SW 1271 (cell line): Measurements from ENCODE around the gene EAF1.
"Not testable (repeated sequence)": the region's sequence is repeated elsewhere in the genome, so short reads cannot be mapped to it uniquely, and the experiment has no call there.

Experiments
- DNase-seq, 2 experiments: peaks; one replicate each; lab custom pipeline; 2025; lab: John Stamatoyannopoulos, UW

EAF1 gene

DNA sequence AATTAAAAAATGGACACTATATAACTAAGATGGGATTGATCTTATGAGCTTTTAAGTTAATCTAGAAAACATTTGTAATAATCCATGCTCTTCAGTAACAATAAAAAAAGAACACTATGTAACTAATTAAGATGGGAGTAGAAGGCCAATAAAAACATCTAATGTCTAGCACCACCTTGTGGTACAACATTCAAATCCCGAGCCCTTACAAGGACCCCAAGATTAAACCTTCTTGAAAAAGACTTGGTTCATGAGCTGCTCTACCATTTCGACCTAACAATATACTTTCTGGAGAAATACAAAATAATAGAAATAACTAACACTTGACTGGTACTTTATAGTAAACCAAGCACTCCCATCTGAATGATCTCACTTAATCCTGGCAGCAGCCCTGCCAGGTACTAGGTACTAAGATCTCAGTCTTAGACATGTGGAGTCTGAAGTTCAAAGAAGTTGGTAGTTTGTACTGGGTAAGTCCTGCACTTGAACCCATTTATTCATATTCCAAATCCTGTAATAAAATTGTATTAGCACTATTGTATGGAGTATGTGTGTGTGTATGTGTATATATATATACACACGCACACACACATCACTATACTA lies 21.8 kb upstream of the EAF1 start:
- DNase-seq, result peak in 1 of 2 experiments; percentile 64

GRCh38 chr3:15409239-15409638 lies 18.2 kb upstream of the EAF1 start:
- no peak for DNase-seq

GRCh38 chr3:15409774-15410173 lies 17.6 kb upstream of the EAF1 start:
- DNase-seq, result no peak

- not testable (repeated sequence) for DNase-seq
Measured at GRCh38 chr3:15410966-15411365, 16.4 kb upstream of the EAF1 start.

DNA sequence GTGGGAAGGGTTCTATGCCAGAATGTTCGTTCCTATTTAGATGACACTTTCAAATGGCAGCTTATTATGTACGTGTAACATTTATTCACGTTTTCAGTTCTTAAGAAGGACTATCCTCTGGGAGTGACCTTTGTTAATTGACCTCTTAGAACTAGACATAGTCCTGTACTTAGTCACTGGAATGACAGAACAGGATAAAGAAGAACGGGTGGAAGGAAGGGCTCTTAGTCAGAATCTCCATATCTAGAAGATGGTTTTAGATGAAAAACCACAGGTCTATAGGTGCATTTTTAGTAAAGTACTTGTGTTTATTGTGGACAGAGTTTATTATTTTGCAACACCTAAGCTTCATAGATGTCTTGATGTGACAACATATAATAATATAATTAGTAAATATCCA lies 6.5 kb upstream of the EAF1 start:
- DNase-seq, result peak in 1 of 2 experiments; percentile 26

DNA sequence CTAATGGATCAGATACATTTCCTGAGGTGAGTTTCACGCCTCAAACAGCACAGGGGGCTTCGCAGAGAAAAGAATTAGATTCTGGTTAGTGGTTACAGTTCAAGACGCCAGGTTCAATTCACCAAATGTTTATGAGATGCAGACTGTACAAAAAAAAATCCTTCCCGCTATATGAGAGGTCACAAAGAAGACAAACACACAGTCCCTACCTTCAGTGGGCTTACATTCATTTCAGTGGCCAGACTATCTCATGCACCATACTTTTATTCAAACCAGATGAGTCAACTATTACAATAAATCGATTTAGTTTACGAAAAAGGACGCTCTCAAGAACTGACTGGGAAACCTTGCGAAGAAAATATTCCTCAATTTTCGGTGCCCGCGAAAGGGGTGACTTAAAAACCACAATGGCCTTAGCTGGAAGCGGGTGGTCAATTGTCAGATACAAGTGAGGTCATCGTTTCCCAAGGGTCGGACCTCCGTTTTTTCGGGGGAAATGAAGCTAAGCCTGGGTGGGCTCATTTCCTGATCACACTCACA lies 749 bp upstream of the EAF1 start:
- no peak for DNase-seq

GRCh38 chr3:15427981-15428380 lies 583 bp downstream of the EAF1 start:
- no peak for DNase-seq

GRCh38 chr3:15428539-15428938 lies 1.1 kb downstream of the EAF1 start:
- DNase-seq, result peak in 1 of 2 experiments; percentile 53

GRCh38 chr3:15429080-15429479 lies 1.7 kb downstream of the EAF1 start:
- no peak for DNase-seq

DNA sequence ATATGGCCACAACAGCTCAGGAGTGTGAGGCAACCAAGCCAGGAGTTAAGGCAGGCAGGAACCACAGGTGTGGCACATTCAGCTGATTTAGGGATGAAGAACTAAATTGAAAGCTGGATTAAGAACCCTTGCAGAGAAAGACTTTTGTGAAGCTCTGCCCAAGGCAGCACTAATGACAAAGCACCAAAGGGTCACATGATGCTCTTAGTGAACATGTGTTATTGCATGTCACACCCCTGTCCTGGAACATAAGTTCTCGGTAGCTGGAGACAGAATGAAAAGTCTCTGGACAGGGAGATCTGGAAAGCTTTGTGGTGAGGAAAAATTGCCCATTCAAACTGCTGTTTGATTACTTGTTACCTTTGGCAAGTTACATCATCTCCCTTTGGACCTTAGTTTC lies 3.2 kb downstream of the EAF1 start:
- DNase-seq, result no peak

DNA sequence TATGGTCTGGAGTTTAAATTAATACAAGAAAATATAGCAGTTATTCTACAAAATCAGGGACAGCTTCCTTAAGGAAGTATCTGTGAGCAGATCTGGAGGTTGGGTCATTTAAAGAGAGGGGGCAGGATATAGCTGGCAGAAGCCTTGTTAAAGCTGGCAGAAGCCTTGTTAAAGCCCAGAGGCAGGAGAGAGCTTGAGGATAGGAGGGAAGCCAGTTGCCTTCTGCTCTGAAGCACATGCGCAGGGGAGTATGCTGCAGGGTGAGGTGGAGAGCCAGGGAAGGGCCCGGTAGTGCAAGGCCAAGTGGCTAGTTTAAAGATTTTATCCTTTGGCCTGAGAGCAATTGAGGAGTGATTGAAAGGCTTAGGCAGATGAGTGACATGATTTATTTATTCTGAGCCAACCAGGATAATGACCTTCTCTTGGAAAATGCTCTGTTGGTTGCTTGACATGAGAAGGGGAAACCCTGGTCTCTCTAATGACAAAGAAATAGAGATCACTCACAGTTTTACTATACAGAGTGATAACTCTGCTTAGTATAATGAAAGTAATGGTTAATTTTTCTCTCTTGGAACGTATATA lies 3.9 kb downstream of the EAF1 start:
- DNase-seq, result no peak

DNA sequence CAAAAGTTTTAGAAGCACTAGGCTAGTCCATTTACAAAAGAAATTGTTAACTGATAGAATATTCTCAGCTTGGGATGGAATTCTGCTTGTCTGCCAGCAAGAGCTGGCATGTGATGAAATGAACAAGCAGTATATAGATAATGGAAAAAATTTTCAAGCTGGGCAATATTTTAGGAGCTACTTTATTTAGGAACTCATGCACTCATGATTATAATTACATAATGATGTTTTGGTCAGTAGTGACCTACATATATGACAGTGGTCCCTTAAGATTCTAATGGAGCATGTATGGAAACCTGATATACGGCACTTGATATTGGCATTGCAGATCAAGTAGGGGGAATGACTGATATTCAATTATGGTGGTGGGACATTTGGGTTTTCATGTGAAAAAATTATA lies 6.1 kb downstream of the EAF1 start:
- no peak for DNase-seq

GRCh38 chr3:15434756-15435155 lies 7.4 kb downstream of the EAF1 start:
- DNase-seq, result no peak

GRCh38 chr3:15436246-15436645 lies 8.8 kb downstream of the EAF1 start:
- DNase-seq, result no peak

DNA sequence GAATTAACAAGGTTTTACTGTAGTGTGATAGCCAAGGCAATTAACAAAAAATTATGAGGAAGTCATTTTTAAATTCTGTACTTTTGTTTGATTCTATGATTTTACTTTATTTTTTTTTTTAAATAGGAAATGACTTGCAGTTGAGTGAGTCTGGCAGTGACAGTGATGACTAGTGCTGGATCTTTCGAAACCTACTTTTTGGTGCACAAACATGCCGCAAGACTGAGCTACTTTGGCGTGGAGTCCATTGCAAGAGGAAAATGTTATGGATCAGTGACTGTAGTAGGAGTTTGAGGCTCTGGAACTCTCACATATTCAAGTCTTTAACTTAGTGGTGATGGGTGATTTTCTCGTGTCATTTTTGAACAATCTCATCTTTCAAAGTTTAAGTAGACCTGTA lies 11.6 kb downstream of the EAF1 start:
- no peak for DNase-seq

- DNase-seq, result no peak
Measured at GRCh38 chr3:15439476-15439875, 12.1 kb downstream of the EAF1 start.

DNA sequence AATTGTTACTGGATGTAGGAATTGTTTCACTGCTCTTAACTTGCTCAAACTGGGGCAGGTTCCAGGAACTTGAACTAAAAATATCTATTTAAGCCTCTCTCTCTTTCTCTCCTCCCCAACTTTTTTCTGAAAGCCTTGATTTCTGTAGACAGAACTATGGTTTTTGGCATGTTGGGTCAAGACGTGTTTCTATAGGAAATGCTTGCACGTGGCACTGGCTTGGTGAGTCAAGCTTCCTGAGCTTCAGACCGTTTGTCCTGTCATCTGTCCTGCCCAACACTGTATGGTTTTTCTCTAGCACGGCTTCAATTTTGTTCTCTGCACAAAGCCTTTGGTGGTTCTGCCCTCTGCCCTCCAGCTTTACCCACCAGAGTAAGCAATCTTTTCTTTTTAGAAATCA lies 13.5 kb downstream of the EAF1 start:
- DNase-seq, result no peak

- DNase-seq, result no peak
Measured at GRCh38 chr3:15443826-15444524, 16.6 kb downstream of the EAF1 start.

DNA sequence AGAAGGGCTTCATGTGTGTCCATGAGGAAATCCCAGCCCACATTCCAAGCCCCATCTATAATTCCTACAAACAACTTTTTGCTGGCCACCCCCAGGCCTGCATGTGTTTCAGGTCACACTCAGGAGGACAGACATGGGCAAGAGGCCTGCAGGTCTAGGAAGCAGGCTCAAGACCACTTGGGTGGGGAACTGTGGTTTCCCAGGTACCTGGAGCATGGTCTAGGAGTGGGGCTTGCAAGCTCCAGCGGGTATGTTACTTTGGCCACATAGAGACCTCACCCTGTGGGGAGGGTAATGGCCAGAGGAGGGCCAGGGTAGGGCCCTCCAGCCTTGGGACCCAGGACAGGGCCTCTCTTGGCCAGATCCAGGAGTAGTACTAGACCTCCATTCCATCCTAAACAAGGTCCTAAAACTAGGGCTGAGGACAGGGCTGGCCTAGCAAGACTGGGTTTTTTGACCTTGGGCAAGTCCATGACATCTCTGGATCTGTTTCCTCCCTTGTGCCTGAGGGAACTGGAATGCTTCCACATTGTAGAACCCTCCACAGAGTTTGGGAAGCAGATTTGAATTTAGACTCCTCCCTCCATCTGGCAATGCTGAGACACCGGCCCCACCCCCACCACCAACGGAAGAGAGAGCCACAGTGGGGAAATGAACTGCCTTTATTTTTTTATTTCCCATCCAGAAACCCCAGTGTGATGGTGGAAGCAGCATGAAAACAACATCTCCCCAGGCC lies 22.3 kb downstream of the EAF1 start:
- no peak for DNase-seq

- no peak for DNase-seq
Measured at GRCh38 chr3:15450438-15451215, 23.2 kb downstream of the EAF1 start.

DNA sequence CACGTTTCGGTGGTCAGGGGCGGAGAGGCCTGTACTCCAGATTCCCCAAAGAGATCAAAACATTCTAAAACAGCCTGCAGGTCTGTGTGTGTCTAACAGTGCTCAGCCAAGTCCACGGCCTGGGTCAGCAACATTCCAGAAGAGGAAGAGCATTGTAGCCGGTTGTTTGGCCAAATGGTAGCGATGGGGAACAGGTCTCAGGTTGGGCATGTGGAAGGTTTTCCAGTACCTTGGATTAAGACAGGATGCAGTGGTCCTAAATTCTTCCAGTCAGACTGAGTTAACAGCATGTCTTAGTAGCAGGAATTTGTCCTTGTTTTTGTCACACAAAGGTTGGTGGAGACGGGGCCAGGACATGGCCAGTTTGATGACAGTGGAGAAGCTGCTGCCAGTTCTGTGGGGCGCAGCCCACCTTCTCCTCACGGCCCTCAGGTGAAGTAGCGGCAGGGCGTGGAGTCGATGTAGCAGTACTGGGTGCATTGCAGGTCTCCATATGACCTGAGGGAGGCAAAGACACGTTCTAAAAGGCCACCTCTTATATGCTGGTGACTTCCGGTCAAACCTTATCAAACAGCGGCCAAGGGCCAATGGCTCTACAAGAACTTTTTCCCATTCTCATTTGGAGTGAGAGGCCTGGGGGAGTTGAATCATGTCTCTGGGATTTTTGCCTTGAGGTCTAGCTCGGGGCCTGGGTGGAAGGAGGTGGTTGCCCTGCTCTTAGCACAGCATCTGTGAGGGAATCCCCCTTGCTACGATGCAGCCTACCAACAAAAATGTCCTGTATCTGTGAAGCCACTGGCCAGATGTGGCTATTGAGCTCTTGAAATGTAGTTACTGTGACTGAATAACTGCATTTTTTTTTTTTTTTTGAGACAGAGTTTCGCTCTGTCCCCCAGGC lies 24.1 kb downstream of the EAF1 start:
- DNase-seq, result no peak
